Stimulated activated CD8-positive, alpha-beta memory T cell treated with anti-CD3 and anti-CD28 coated beads, Interleukin-4, amount 100 ng/mL, for 4 hours (primary cell): ENCODE measurements around the gene ITIH6.
"Not testable (repeated sequence)": the region's sequence is repeated elsewhere in the genome, so short reads cannot be mapped to it uniquely, and the experiment has no call there.

ENCODE experiments used
- DNase-seq, 2 donors: peaks; one replicate each; pipeline ENCODE4 v3.0.0-alpha.2; 2020; ENCODE audit warnings: low read depth in 2 of 2, low spot score in 1 of 2

The ITIH6 gene

GRCh38 chrX:54798137-54798536 is at the start of gene ITIH6:
Gene ITIH6, minus strand, starts transcription at chrX:54798255. Its CDS starts 45 bp downstream, at chrX:54798210.
- DNase-seq = no peak

GRCh38 chrX:54847700-54848099 is 49.6 kb upstream of the ITIH6 start:
- DNase-seq = not testable (repeated sequence)

GRCh38 chrX:54843050-54843449 is 45.0 kb upstream of the ITIH6 start:
- DNase-seq = no peak

- DNase-seq = no peak
Observed at GRCh38 chrX:54842607-54843006, 44.6 kb upstream of the ITIH6 start.

GRCh38 chrX:54841184-54841874 is 43.3 kb upstream of the ITIH6 start:
- not testable (repeated sequence) for DNase-seq

GRCh38 chrX:54838583-54838982 is 40.5 kb upstream of the ITIH6 start:
- DNase-seq = no peak

- DNase-seq = no peak
Observed at GRCh38 chrX:54826598-54826997, 28.5 kb upstream of the ITIH6 start.

GRCh38 chrX:54825716-54826438 is 27.8 kb upstream of the ITIH6 start:
- no peak for DNase-seq

GRCh38 chrX:54824722-54825121 is 26.7 kb upstream of the ITIH6 start:
- DNase-seq = no peak

GRCh38 chrX:54824195-54824594 is 26.1 kb upstream of the ITIH6 start:
- no peak for DNase-seq

- DNase-seq = no peak
Observed at GRCh38 chrX:54821310-54821709, 23.3 kb upstream of the ITIH6 start.

GRCh38 chrX:54820737-54821136 is 22.7 kb upstream of the ITIH6 start:
- no peak for DNase-seq

GRCh38 chrX:54819201-54819600 is 21.1 kb upstream of the ITIH6 start:
- no peak for DNase-seq

GRCh38 chrX:54818221-54818620 is 20.2 kb upstream of the ITIH6 start:
- no peak for DNase-seq

GRCh38 chrX:54817220-54817820 is 19.3 kb upstream of the ITIH6 start:
- no peak for DNase-seq

- no peak for DNase-seq
Observed at GRCh38 chrX:54812306-54812705, 14.3 kb upstream of the ITIH6 start.

- DNase-seq = no peak
Observed at GRCh38 chrX:54811301-54811885, 13.3 kb upstream of the ITIH6 start.

- DNase-seq = no peak
Observed at GRCh38 chrX:54810532-54810931, 12.5 kb upstream of the ITIH6 start.

GRCh38 chrX:54808605-54809483 is 10.8 kb upstream of the ITIH6 start:
- DNase-seq = peak; percentile 58 to 74

GRCh38 chrX:54808109-54808604 is 10.1 kb upstream of the ITIH6 start:
- DNase-seq = no peak
